Breast epithelium (tissue), 3 donors: ENCODE data around the gene THTPA.

Source experiments
- CTCF ChIP-seq, 3 donors: fragments of 450-650 bp; IDR thresholded peaks; one replicate each; pipeline ENCODE4 v1.5.1; 2016 to 2017; ENCODE audit warnings: antibody characterized with exemption in 3 of 3, mild to moderate bottlenecking in 3 of 3, moderate library complexity in 3 of 3
- POLR2A ChIP-seq: fragments of 450-650 bp; IDR thresholded peaks from one replicate; pipeline ENCODE4 v1.6.1; 2016; ENCODE audit warnings: antibody characterized with exemption, mild to moderate bottlenecking, moderate library complexity
- POLR2AphosphoS5 ChIP-seq, 3 donors: sonication (generic); formaldehyde crosslinking; IDR thresholded peaks; one replicate each; pipeline ENCODE4 v1.6.1; 2017; ENCODE audit warnings: antibody characterized with exemption in 3 of 3

- TF ChIP-seq CTCF (IDR thresholded peaks at IDR 0.05) (no peak), POLR2AphosphoS5 (IDR thresholded peaks at IDR 0.05) (no peak), POLR2A (no peak)
Measured at GRCh38 chr14:23603103-23603502, 47.0 kb downstream of the THTPA start.
